HUES6 (cell line): ENCODE data around the gene TRIM63.

Experiments used
- H3K27ac ChIP-seq: 2 replicates; pipeline ENCODE4 v1.7.0; 2013; ENCODE audit warnings: low read depth, mild to moderate bottlenecking, low read length, inconsistent platforms
- H3K27me3 ChIP-seq: 2 replicates; pipeline ENCODE4 v1.6.1; 2013; ENCODE audit warnings: low read length; ENCODE audit not compliant: control insufficient read depth, insufficient read depth
- H3K36me3 ChIP-seq: 2 replicates; pipeline ENCODE4 v1.6.1; 2013; ENCODE audit warnings: low read length; ENCODE audit not compliant: control insufficient read depth, insufficient read depth
- H3K4me1 ChIP-seq: 2 replicates; pipeline ENCODE4 v1.6.1; 2013; ENCODE audit warnings: low read length; ENCODE audit not compliant: control insufficient read depth, insufficient read depth
- H3K4me3 ChIP-seq: 2 replicates; pipeline ENCODE4 v1.5.1; 2013; ENCODE audit warnings: low read depth, low read length
- H3K9ac ChIP-seq: one replicate; pipeline ENCODE4 v1.6.1; 2013; ENCODE audit warnings: mild to moderate bottlenecking, low read length
- H3K9me3 ChIP-seq: 2 replicates; pipeline ENCODE4 v1.6.1; 2013; ENCODE audit warnings: low read depth, low read length; ENCODE audit not compliant: control insufficient read depth, insufficient read depth

The TRIM63 gene

DNA sequence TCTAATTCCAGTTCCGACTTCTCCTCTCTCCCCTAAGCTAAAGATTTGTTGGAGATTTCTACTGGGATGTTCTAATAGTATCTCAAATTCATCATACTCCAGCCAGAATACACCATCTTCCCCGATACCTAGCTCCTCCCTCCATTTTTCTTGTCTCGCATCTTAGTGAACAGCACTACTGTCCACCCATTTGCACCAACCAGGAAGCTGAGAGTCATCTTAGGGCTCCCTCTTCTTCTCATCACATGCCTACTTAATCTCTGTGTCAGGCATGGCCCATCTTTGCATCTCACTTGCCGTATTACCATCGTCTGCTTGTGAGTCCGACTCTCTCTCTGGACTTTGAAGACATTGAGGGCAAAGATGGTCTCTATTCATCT lies 3.5 kb upstream of the TRIM63 start:
- H3K9ac ChIP-seq = no peak overlapping the region
- H3K27ac ChIP-seq = no peak overlapping the region
- H3K27me3 ChIP-seq = no peaks in the 10 kb centered on the region
- no peaks in the 10 kb centered on the region for H3K9me3 ChIP-seq
- H3K4me1 ChIP-seq = peaks cover 16% of the 10 kb centered on the region; the same call in 1 of the 2 replicates
- H3K4me3 ChIP-seq = no peak overlapping the region
- no peaks in the 10 kb centered on the region for H3K36me3 ChIP-seq

DNA sequence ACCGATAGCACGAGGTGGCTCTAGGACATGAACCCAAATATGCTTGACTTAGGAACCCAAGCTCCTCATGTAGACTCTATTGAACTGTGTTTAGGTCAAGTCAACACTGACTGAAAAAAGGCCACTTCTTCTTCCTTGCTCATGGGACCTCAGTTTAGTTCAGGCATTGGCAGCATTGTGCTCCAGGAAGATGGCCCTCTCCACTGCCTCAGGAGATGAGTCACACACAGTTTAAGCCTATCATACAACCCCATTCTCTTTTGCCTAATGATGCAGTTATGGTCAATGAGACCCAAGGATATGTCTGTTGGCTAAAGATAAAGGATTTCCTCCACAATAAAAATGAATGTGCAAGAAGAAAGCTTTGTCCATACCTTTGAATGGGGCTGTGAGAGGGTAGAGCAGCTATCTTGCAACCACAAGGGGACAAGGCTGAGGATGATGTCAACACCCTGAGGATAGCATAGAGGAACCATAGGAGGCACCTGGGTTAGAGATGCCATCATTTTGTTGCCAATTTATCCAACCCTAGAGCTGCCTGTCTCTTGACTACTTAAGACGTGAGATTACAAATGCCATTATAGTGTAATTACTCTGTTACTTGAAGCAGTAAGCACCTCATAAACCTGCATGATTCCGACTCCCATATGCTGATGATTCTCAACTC lies 3.0 kb upstream of the TRIM63 start:
- H3K9ac ChIP-seq = no peak overlapping the region
- no peaks in the 10 kb centered on the region for H3K9me3 ChIP-seq
- H3K27me3 ChIP-seq = no peaks in the 10 kb centered on the region
- H3K4me1 ChIP-seq = peaks cover 18% of the 10 kb centered on the region; the same call in 1 of the 2 replicates
- H3K4me3 ChIP-seq = no peak overlapping the region
- H3K36me3 ChIP-seq = no peaks in the 10 kb centered on the region
- H3K27ac ChIP-seq = no peak overlapping the region

GRCh38 chr1:26069941-26070295 lies 2.5 kb upstream of the TRIM63 start:
- H3K4me1 ChIP-seq = peaks cover 18% of the 10 kb centered on the region; the same call in 1 of the 2 replicates
- no peak overlapping the region for H3K9ac ChIP-seq
- H3K27me3 ChIP-seq = no peaks in the 10 kb centered on the region
- no peak overlapping the region for H3K4me3 ChIP-seq
- no peak overlapping the region for H3K27ac ChIP-seq
- H3K36me3 ChIP-seq = no peaks in the 10 kb centered on the region
- H3K9me3 ChIP-seq = no peaks in the 10 kb centered on the region

DNA sequence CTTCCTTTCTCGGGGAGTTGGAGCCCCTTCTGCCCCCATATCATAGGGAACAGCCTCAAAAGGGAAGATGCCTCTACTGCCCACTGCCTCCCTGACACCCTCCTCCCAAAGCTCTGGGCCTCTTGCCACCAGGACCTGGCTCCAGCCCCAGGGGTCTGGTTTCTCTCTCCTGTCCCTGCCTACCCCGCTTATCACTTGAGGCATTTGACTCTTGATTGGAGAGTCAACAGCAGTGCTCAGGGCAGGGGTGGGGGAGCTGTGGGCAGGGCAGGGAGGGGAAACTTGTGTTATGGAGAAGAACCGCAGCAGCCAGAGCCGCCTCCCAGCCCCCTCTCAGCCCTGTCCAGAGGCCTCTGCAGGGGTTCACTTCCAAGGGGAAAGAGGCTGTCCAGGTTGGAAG lies 573 bp downstream of the TRIM63 start:
- no peak overlapping the region for H3K9ac ChIP-seq
- H3K36me3 ChIP-seq = no peaks in the 10 kb centered on the region
- H3K4me1 ChIP-seq = peaks cover 18% of the 10 kb centered on the region; the same call in 1 of the 2 replicates
- no peak overlapping the region for H3K27ac ChIP-seq
- H3K9me3 ChIP-seq = no peaks in the 10 kb centered on the region
- no peak overlapping the region for H3K4me3 ChIP-seq
- H3K27me3 ChIP-seq = no peaks in the 10 kb centered on the region

DNA sequence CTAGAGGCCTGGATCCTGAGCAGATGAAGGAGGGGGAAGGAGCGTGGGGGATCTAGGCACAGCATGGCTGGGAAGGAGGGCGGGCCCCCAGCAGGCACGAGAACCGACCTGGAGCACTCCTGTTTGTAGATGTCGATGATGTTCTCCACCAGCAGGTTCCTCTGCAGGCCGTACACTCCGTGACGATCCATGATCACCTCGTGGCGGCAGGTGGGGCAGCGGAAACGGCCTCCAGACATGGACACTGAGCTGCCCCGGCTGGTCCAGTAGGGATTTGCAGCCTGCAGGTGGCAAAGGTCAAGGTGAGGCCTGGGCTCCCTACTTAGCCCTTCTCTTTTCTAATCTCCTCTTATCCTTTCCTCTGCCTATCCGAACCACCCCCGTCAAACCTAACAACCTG lies 1.3 kb downstream of the TRIM63 start:
- H3K4me3 ChIP-seq = no peak overlapping the region
- H3K36me3 ChIP-seq = no peaks in the 10 kb centered on the region
- H3K4me1 ChIP-seq = peaks cover 18% of the 10 kb centered on the region; the same call in 1 of the 2 replicates
- no peak overlapping the region for H3K9ac ChIP-seq
- no peaks in the 10 kb centered on the region for H3K9me3 ChIP-seq
- H3K27ac ChIP-seq = no peak overlapping the region
- no peaks in the 10 kb centered on the region for H3K27me3 ChIP-seq

DNA sequence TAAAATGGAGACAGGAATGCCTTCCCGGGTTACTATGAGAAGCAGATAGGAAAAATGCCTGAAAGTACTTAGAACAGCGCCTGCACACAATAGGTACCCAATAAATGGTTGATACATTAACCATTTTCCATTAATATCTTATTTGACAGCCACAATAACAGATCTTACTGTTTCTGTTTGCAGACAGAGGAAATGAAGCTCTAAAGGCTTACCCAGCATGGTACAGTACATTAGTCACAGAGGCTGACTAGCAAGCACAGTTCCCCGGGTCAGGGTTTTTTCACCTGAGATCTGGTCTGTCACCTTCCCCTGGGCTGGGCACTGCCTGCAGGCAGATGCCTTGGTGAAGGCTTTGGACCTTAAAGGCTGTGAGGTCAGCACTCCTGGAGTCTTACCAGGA lies 2.9 kb downstream of the TRIM63 start:
- Histone ChIP-seq H3K9ac (no peak overlapping the region), H3K4me3 (no peak overlapping the region), H3K4me1 (peaks cover 18% of the 10 kb centered on the region; the same call in 1 of the 2 replicates), H3K36me3 (no peaks in the 10 kb centered on the region), H3K27ac (no peak overlapping the region), H3K9me3 (no peaks in the 10 kb centered on the region), H3K27me3 (0 out of 2 replicates have a peak, but pooled peaks cover 3% of the 10 kb centered on the region)

GRCh38 chr1:26060832-26061574 lies 6.4 kb downstream of the TRIM63 start:
- Histone ChIP-seq H3K36me3 (no peaks in the 10 kb centered on the region), H3K27ac (no peak overlapping the region), H3K27me3 (0 out of 2 replicates have a peak, but pooled peaks cover 18% of the 10 kb centered on the region), H3K9me3 (no peaks in the 10 kb centered on the region), H3K4me3 (no peak overlapping the region), H3K4me1 (peaks cover 2% of the 10 kb centered on the region; the same call in 1 of the 2 replicates), H3K9ac (no peak overlapping the region)

DNA sequence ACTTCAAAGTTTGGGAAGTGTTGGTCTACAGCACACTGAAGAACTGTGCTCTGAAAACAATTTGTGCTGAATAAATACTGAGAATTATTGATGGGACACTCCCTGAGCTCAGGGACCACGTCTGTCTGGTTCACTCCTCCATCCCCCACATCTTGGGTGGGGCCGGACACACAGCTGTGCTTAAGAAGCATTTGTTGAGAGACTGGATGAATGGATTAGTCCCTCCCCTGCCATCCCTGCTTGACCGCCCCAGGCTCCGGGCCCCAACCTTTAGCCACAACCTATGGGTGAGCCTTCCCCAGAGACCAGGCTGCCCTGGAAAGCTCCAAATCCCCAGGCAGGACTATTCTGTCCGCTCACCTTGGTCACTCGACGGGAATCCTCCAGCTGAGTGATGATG lies 7.5 kb downstream of the TRIM63 start:
- Histone ChIP-seq H3K4me3 (no peak overlapping the region), H3K36me3 (no peaks in the 10 kb centered on the region), H3K9me3 (no peaks in the 10 kb centered on the region), H3K27me3 (0 out of 2 replicates have a peak, but pooled peaks cover 21% of the 10 kb centered on the region), H3K4me1 (no peaks in the 10 kb centered on the region; the same call in 1 of the 2 replicates), H3K9ac (no peak overlapping the region), H3K27ac (no peak overlapping the region)

GRCh38 chr1:26058052-26058595 lies 9.3 kb downstream of the TRIM63 start:
- Histone ChIP-seq H3K9me3 (no peaks in the 10 kb centered on the region), H3K36me3 (no peaks in the 10 kb centered on the region), H3K4me3 (no peak overlapping the region), H3K4me1 (peaks cover 4% of the 10 kb centered on the region; the same call in 1 of the 2 replicates), H3K9ac (no peak overlapping the region), H3K27me3 (peaks cover 25% of the 10 kb centered on the region; the same call in 1 of the 2 replicates), H3K27ac (no peak overlapping the region)

GRCh38 chr1:26057189-26057588 lies 10.2 kb downstream of the TRIM63 start:
- Histone ChIP-seq H3K4me1 (peaks cover 4% of the 10 kb centered on the region; the same call in 1 of the 2 replicates), H3K27ac (no peak overlapping the region), H3K9me3 (no peaks in the 10 kb centered on the region), H3K4me3 (no peak overlapping the region), H3K27me3 (peaks cover 25% of the 10 kb centered on the region), H3K36me3 (no peaks in the 10 kb centered on the region), H3K9ac (no peak overlapping the region)

- Histone ChIP-seq H3K9me3 (no peaks in the 10 kb centered on the region), H3K36me3 (no peaks in the 10 kb centered on the region), H3K9ac (no peak overlapping the region), H3K4me1 (0 out of 2 replicates have a peak, but pooled peaks cover 4% of the 10 kb centered on the region), H3K27ac (no peak overlapping the region), H3K4me3 (no peak overlapping the region), H3K27me3 (peaks cover 37% of the 10 kb centered on the region)
Measured at GRCh38 chr1:26055041-26055440, 12.4 kb downstream of the TRIM63 start.
